GM19328 (cell line): ENCODE results near the gene OXCT1.

ENCODE experiments used
- ATAC-seq: cut with Tn5 transposase; IDR thresholded peaks from one replicate; pipeline ENCODE4 v1.9.1; 2021; ENCODE audit warnings: mild to moderate bottlenecking, moderate library complexity; ENCODE audit not compliant: unreplicated experiment

Gene OXCT1

DNA sequence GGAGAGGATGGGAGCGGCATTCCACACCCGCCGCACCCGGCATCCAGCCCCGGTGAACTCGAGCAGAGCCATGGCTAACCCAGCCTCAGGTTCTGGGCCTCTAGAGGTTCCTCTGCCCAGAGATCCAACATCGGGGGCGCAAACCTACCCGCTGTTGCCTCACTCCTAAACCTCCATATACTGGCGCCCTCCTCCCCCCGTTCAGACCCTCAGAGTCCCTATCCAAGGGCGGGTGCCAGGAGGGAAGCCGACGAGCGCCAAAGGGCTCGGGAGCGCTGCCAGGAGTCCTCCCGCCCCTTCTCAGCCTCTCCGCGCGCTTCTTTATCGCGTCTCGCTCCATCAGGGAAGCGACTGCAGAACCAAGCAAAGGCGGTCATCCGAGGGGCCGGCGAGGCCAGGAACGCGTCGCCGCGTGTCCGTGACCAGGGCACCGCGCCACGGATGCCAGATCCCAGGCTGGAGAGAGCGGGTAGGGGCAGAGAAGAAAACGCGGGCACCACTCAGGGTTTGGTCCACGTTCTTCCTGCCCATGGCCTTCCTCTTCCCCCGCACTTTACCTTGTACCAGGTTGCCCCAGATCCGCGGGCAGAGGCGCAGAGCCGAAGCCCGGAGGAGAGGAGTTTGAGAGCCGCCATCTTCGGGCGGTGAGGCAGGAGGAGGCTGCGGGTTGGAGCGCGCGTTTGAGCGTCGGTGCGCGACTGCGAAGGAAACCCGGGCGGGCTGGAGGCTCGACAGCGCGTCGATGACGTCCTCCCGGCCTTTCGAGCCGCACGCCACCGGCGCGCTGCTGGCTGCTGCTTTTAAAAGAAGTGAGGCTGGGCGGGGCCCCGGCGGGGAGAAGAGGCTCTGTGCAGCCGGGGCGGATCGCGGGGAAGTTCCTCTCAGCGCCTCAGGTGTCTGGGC lies at the start of gene OXCT1:
TSS of gene OXCT1 (minus strand) at position 702 of the 903 bp plus-strand sequence. CDS start at position 635, 67 bp downstream.
- peak; percentile 97 for ATAC-seq

- no peak for ATAC-seq
Measured at GRCh38 chr5:41918105-41918504, 47.9 kb upstream of the OXCT1 start.

- ATAC-seq: no peak
Measured at GRCh38 chr5:41908374-41909079, 38.3 kb upstream of the OXCT1 start.

DNA sequence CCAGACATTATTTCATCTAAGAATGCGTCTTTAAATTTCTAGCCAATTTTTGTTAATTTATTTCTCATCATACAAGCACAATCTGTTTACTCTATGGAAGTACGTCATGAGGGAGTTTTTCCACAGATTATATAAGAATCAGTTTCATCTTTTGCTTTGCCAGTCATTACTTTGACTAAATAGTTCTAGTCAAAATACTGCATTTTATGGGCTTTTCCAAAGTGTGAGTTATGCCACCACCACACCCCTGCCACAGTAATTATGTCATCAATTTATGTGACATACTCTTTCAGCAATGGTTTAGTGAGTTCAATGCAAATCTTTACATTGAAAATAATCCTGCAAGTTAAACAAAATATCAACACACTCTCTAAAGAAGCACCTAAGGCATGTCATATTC lies 35.9 kb upstream of the OXCT1 start:
- no peak for ATAC-seq

DNA sequence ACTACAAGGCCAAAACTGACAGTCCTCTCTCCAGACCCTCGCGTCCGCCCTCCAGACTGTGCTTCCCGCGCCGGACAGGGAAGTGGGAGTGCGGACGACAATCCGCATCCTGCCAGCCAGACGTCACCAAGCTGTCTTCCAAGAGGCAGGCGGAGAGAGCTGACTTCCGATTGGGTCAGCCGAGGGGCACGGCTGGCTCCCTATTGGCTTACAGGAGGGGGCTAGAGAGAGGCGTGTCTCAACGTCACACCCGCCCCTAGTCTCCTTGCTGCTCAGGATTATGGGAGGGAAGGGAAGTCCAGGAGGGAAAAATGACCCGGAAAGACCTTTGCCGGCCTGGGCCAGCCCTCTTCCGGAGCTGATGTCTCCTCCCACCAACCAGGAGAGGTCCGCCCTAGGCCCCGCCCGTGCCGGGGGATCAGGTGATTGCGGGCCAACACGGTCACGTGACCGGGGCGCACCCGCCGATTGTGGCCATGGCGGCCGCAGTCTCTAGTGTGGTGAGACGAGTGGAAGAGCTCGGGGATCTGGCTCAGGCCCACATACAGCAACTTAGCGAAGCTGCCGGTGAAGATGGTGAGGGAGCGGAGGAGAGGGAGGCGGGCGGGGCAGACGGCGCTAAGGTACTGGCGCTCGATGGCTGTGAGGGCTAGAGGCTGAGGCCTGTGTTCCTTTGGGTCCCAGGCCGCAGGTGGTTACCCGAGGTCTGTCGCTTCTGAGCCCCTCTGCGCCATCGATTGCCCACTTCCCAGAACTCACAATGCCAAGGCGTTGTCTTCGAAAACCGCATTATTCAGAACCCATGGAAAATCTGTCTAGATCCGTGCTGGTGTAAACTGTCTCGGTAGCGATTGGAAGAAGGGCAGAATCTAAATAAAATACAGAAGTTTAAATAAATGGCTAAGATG lies 33.9 kb upstream of the OXCT1 start, which contains the start of gene RIMOC1:
TSS of gene RIMOC1 (plus strand) at position 453 of the 908 bp plus-strand sequence. CDS start at position 477, 24 bp downstream.
- ATAC-seq: peak; percentile 99

DNA sequence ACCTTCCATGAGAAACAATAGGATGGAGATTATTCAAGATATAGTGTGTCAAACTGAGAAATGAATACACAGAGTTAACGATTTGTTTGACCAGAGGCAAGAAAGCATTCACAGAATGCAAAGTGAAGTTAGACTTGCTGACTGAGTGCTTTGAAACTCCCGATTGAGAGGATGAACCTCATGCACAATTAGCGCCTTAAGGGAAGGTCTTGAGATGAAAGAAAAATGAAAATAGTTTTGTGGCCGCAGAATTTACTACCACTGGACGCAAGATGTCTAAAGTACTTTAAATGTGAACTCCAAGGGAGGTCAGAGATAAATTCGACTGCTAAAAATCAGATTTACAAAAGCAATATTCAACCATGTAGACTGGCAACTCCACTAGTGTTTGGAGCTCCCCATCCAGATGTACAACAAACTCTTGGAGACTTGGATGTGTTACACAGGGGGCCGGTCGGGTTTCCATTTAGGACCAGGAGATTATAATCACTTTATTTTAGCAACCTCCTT lies 33.2 kb upstream of the OXCT1 start:
- no peak for ATAC-seq

DNA sequence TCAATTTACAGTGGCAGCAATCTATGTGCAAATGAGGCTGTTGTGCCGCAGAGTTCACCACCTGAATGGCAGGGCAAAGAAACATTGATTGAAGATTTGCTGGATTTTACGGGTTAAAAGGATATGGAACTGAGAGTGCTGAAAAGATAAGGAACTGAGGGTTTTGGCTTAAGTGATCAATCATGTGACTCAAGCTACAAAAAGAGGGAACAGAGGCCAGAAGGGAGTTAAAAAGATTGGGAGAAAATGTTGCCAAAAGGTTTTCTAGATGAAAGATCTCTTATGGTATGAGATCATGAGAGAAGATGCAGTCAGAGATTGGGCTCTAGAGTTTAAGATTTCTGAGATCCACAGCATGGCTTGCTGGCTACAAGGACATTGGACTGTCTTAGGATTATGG lies 26.0 kb upstream of the OXCT1 start:
- no peak for ATAC-seq

DNA sequence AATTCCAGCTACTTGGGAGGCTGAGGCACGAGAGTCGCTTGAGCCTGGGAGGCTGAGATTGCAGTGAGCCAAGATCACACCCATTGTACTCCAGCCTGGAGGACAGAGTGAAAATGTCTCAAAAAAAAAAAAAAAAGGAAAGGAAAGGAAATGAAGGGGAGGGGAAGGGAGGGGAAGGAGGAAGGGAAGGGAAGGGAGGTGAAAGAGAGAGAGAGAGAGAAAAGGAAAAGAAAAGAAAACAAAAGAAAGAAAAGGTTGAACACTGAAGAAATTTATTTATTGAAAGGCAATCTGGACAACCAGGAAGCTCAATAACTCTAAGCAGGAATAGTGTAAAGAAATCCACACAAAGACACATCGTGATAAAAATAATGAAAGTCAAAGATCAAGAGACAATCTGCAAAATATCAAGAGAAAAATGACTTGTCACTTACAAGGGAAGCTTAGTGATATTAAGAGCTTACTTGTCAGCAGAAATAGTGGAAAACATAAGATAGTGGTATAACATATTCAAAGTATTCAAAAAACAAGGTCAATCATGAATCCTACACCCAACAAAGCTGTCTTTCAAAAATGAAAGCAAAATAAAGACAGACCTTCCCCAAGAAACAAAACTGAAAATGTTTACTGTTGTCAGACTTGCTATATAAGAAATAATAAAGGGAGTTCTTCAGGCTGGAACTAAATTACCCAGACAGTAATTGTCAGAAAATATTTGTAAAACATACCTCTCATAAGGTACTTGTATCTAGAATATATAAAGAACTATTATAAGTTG lies 23.0 kb upstream of the OXCT1 start:
- peak; percentile 59 for ATAC-seq

DNA sequence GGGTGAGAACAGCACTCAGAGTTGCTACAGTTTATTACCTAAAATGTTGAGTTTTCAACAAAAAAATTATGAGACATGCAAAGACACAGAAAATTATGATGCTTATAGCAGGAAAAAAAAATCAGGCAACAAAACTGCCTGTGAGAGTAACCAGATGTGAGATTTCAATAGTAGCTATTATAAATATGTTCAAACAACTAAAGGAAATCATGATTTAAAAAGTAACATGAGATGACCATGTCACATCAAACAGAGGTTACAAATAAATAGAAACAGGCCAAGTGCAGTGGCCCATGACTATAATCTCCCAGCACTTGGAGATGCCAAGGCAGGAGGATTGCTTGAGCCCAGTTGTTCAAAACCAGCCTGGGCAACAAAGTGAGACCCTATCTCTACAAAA lies 21.8 kb upstream of the OXCT1 start:
- no peak for ATAC-seq

GRCh38 chr5:41891066-41891707 lies 21.0 kb upstream of the OXCT1 start:
- ATAC-seq: no peak

DNA sequence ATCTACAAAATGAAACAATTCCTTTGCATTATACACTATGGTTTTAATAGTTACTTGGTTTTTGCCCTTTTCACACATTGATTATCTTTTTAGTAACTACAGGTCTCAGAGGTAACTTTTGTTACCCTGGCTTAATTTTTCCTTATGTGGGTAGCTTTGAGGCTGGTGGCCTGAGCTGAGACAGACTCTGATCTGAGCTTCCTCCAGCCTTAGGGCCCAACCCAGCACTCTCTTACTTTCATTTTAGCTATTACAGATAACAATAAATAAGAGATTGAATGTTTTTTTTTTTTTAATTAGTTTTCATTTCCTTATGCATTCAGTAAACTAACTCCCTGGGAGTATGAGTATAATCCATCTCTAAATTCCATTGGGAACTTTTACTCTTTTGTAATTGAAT lies 15.1 kb upstream of the OXCT1 start:
- no peak for ATAC-seq

- ATAC-seq: no peak
Measured at GRCh38 chr5:41883936-41884335, 13.7 kb upstream of the OXCT1 start.

- no peak for ATAC-seq
Measured at GRCh38 chr5:41883243-41883642, 13.0 kb upstream of the OXCT1 start.

- ATAC-seq: no peak
Measured at GRCh38 chr5:41882765-41883164, 12.5 kb upstream of the OXCT1 start.

- ATAC-seq: no peak
Measured at GRCh38 chr5:41878643-41879478, 8.6 kb upstream of the OXCT1 start.

DNA sequence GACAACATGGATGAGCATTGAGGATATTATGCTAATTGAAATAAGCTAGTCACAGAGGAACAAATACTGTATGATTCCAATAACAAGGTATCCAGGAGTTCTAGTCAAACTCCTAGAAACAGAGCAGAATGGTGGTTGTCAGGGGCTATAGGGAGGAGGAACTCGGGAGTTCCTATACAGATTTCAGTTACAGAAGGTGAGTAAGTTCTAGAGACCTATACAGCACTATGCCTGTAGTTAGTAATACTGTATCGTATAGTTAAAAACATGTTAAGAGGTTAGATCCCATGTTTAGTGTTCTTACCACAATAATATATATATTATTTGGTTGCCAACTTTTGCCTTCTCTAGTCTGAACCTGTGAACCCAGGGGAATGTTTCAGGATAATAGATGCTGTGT lies 7.9 kb upstream of the OXCT1 start:
- no peak for ATAC-seq

- no peak for ATAC-seq
Measured at GRCh38 chr5:41877408-41877807, 7.2 kb upstream of the OXCT1 start.

GRCh38 chr5:41876678-41877077 lies 6.5 kb upstream of the OXCT1 start:
- no peak for ATAC-seq

GRCh38 chr5:41875121-41875520 lies 4.9 kb upstream of the OXCT1 start:
- ATAC-seq: no peak
